Vagina (tissue), 2 donors: Measurements from ENCODE around the gene TENM4. TPM values are rescaled to one million over a fixed set of nuclear protein-coding genes. Genes with fewer than 3 reads are reported as not detected.
"Not testable (repeated sequence)": the region's sequence is repeated elsewhere in the genome, so short reads cannot be mapped to it uniquely, and the experiment has no call there.

Source experiments
- DNase-seq, 2 donors: peaks; one replicate each; pipeline ENCODE4 v3.0.0-alpha.2; 2017; ENCODE audit errors: extremely low spot score in 2 of 2
- H3K27ac ChIP-seq: fragments of 200-600 bp; sonication (generic); one replicate; pipeline ENCODE4 v1.5.1; 2019
- H3K27me3 ChIP-seq: fragments of 200-600 bp; sonication (generic); one replicate; pipeline ENCODE4 v1.5.1; 2019
- H3K36me3 ChIP-seq, 2 donors: fragments of 200-600 bp; sonication (generic); one replicate each; pipeline ENCODE4 v1.5.1; 2017 to 2019
- H3K4me1 ChIP-seq: fragments of 200-600 bp; sonication (generic); one replicate; pipeline ENCODE4 v1.5.1; 2019
- H3K4me3 ChIP-seq, 2 donors: fragments of 200-600 bp; sonication (generic); 1 replicate in 1 of 2; 2 replicates in 1 of 2; pipeline ENCODE4 v1.5.1; 2016 to 2019
- H3K9me3 ChIP-seq: fragments of 200-600 bp; sonication (generic); one replicate; pipeline ENCODE4 v1.5.1; 2019
- POLR2A ChIP-seq, 2 donors: fragments of 450-650 bp; IDR thresholded peaks; one replicate each; pipeline ENCODE4 v1.6.1; 2017; ENCODE audit warnings: antibody characterized with exemption in 2 of 2, mild to moderate bottlenecking in 2 of 2, moderate library complexity in 2 of 2
- POLR2AphosphoS5 ChIP-seq, 2 donors: sonication (generic); formaldehyde crosslinking; IDR thresholded peaks; one replicate each; pipeline ENCODE4 v1.9.0; 2017; ENCODE audit warnings: antibody characterized with exemption in 2 of 2, mild to moderate bottlenecking in 2 of 2, low read depth in 1 of 2; ENCODE audit not compliant: insufficient read depth in 1 of 2
- intact Hi-C: fragments of 100-400 bp; cut with DNase I; formaldehyde crosslinking; loops from one replicate; pipeline ENCODE4 v1.15.1; 2023
- total RNA-seq: library from RNA; depleted of rRNA; stranded (reverse); fragments of >200 nt; gene quantifications from one replicate; pipeline ENCODE4 v1.2.3, GENCODE V29; 2016
- TF ChIP-seq, protein P1 (sequence below), 3 experiments: fragments of 450-650 bp in 2 of 3; fragments of 200-600 bp in 1 of 3; sonication (generic) in 1 of 3; IDR thresholded peaks; one replicate each; pipeline ENCODE4 v1.5.1; 2017 to 2019; ENCODE audit warnings: antibody characterized with exemption in 3 of 3, mild to moderate bottlenecking in 2 of 3, moderate library complexity in 2 of 3

The TENM4 gene
- total RNA-seq, 1 donor from 2014 or later = 12.5 TPM

DNA sequence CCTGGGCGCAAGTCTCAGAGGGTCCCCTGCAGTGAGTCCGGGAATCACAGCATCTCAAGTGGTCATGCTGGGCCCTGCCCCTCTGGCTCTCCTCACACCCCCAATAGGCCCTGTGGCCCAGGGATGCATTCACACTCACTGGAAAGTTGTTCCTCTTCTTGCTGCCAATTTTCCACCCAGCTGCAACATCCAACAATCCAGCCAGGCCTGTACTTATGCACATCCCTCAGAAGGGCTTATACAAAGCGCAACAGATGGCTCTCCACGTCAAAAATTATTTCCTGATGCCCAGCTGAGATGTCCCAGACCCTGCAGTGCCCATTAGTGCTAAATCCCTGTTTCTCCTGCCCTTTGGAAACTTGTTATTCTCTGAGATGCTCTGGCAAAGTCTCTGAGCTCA is 458.4 kb downstream of the TENM4 start:
- Histone ChIP-seq H3K9me3 (no peaks in the 10 kb centered on the region), H3K4me1 (no peaks in the 10 kb centered on the region), H3K4me3 (no peak overlapping the region), H3K36me3 (no peaks in the 10 kb centered on the region), H3K27me3 (no peaks in the 10 kb centered on the region), H3K27ac (no peak overlapping the region)
- no peak for DNase-seq
- TF ChIP-seq, protein P1, sequence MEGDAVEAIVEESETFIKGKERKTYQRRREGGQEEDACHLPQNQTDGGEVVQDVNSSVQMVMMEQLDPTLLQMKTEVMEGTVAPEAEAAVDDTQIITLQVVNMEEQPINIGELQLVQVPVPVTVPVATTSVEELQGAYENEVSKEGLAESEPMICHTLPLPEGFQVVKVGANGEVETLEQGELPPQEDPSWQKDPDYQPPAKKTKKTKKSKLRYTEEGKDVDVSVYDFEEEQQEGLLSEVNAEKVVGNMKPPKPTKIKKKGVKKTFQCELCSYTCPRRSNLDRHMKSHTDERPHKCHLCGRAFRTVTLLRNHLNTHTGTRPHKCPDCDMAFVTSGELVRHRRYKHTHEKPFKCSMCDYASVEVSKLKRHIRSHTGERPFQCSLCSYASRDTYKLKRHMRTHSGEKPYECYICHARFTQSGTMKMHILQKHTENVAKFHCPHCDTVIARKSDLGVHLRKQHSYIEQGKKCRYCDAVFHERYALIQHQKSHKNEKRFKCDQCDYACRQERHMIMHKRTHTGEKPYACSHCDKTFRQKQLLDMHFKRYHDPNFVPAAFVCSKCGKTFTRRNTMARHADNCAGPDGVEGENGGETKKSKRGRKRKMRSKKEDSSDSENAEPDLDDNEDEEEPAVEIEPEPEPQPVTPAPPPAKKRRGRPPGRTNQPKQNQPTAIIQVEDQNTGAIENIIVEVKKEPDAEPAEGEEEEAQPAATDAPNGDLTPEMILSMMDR (IDR thresholded peaks at IDR 0.05) = no peak
- TF ChIP-seq POLR2A (IDR thresholded peaks at IDR 0.05) (no peak), POLR2AphosphoS5 (IDR thresholded peaks at IDR 0.05; ENCODE audit: insufficient read depth in 1 of 2, low read depth in 1 of 2) (no peak)
- intact Hi-C loops = no loop called here

DNA sequence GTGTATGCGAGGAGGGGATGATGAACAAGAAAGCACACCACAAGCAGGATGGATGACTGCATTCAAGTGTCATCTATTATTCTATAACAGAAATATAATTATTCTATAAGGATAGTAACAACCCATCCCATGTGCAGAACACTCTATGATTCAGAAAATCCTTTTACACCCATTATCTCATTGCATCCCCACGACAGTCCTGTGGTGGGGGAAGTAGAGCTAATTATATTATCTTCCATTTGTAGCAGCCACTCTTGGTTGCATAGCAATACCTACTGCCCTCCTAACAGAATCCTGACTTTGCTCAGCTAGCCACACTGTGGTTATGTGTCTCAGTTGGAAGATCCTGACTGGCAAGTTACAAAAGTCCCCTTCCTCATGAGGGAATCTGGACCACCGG is 459.7 kb downstream of the TENM4 start:
- no peak overlapping the region for H3K27ac ChIP-seq
- H3K36me3 ChIP-seq = no peaks in the 10 kb centered on the region
- H3K27me3 ChIP-seq = no peaks in the 10 kb centered on the region
- H3K4me3 ChIP-seq = no peak overlapping the region
- TF ChIP-seq, protein P1 (IDR thresholded peaks at IDR 0.05) = no peak
- H3K9me3 ChIP-seq = no peaks in the 10 kb centered on the region
- intact Hi-C loops = no loop called here
- H3K4me1 ChIP-seq = no peaks in the 10 kb centered on the region
- no peak for DNase-seq

DNA sequence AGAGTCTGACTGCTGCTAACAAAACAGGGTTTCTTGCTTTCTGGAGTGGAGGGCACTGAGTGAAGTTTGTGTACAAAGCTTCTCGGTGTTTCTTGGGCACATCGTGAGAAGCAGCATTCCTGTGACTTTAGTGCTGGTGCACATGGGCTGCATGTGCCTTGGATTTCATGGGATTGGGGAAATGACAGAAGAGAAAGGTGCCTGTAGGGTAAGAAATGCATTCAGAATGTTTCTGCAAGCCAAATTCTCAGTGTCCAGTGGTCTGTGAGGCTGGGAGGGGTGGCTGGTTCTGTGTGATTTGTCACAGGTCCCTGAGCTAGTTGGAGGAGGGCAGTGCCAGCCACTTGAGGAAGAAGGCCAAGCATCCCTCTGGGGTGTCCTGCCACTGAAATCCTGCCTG is 462.0 kb downstream of the TENM4 start:
- H3K9me3 ChIP-seq = no peaks in the 10 kb centered on the region
- H3K36me3 ChIP-seq = no peaks in the 10 kb centered on the region
- H3K27me3 ChIP-seq = no peaks in the 10 kb centered on the region
- TF ChIP-seq, protein P1 (IDR thresholded peaks at IDR 0.05) = no peak
- TF ChIP-seq POLR2A (IDR thresholded peaks at IDR 0.05) (no peak), POLR2AphosphoS5 (IDR thresholded peaks at IDR 0.05; ENCODE audit: insufficient read depth in 1 of 2, low read depth in 1 of 2) (no peak)
- no peak overlapping the region for H3K4me3 ChIP-seq
- DNase-seq = no peak
- no peak overlapping the region for H3K27ac ChIP-seq
- intact Hi-C loops = no loop called here
- H3K4me1 ChIP-seq = no peaks in the 10 kb centered on the region

DNA sequence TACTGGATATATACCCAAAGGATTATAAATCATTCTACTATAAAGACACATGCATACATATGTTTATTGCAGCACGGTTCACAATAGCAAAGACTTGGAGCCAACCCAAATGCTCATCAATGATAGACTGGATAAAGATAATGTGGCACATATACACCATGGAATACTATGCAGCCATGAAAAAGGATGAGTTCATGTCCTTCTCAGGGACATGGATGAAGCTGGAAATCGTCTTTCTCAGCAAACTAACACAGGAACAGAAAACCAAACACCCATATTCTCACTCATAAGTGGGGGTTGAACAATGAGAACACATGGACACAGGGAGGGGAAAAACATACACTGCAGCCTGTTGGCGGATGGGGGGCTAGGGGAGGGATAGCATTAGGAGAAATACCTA is 463.0 kb downstream of the TENM4 start:
- H3K4me3 ChIP-seq, H3K36me3 ChIP-seq, H3K4me1 ChIP-seq, DNase-seq, intact Hi-C loops, H3K9me3 ChIP-seq, H3K27ac ChIP-seq, H3K27me3 ChIP-seq: not testable (repeated sequence)

DNA sequence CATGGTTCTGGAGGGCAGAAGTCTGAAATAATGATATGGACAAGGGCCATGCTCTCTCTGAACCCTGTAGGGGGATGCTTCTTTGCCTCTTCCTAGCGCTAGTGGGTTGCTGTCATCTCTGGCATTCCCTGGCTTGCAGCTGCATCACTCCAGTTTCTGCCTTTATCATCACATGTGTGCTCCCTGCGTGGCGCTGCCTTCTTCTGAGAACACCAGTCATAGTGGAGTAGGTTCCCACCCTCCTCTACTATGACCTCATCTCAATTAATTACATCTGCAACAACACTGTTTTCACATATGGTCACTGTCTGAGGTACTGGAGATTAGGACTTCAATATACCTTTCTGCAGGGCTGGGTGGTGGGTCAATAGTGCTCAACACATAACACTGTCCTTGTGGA is 463.8 kb downstream of the TENM4 start:
- TF ChIP-seq POLR2AphosphoS5 (IDR thresholded peaks at IDR 0.05; ENCODE audit: insufficient read depth in 1 of 2, low read depth in 1 of 2) (no peak), POLR2A (IDR thresholded peaks at IDR 0.05) (no peak)
- TF ChIP-seq, protein P1 (IDR thresholded peaks at IDR 0.05) = no peak
- Histone ChIP-seq H3K9me3 (no peaks in the 10 kb centered on the region), H3K4me3 (no peak overlapping the region), H3K27ac (no peak overlapping the region), H3K4me1 (no peaks in the 10 kb centered on the region), H3K36me3 (no peaks in the 10 kb centered on the region), H3K27me3 (no peaks in the 10 kb centered on the region)
- DNase-seq = no peak
- intact Hi-C loops = no loop called here

DNA sequence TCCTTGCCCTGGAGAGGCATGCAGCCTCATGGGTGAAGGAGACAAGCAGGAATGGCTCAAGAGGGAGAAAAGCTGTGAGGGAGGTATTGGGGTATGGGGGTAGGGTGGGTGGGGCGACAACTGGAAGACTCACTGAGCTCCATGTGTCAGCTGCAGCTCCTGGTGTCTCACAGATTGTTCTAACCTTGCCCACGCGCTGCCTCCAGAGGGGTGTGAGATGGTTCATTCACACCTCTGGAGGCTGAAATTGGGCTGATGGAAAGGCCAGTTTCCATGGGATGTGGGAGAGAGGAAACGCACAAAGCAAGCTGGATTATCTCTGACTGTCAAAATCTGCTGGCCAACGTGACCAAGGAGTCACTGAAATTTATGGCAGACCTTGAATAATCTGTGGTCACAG is 465.7 kb downstream of the TENM4 start:
- Histone ChIP-seq H3K9me3 (no peaks in the 10 kb centered on the region), H3K4me3 (no peak overlapping the region), H3K27me3 (no peaks in the 10 kb centered on the region), H3K27ac (no peak overlapping the region), H3K4me1 (no peaks in the 10 kb centered on the region), H3K36me3 (no peaks in the 10 kb centered on the region)
- TF ChIP-seq POLR2A (IDR thresholded peaks at IDR 0.05) (no peak), POLR2AphosphoS5 (IDR thresholded peaks at IDR 0.05; ENCODE audit: insufficient read depth in 1 of 2, low read depth in 1 of 2) (no peak)
- TF ChIP-seq, protein P1 (IDR thresholded peaks at IDR 0.05) = no peak
- intact Hi-C loops = no loop called here
- no peak for DNase-seq
